GM21619 (cell line): ENCODE results near the gene MEI4.

Experiments
- ATAC-seq: cut with Tn5 transposase; IDR thresholded peaks from one replicate; pipeline ENCODE4 v1.9.1; 2021; ENCODE audit not compliant: unreplicated experiment

Gene MEI4

GRCh38 chr6:77930952-77931351 is 278.1 kb downstream of the MEI4 start:
- ATAC-seq = no peak

DNA sequence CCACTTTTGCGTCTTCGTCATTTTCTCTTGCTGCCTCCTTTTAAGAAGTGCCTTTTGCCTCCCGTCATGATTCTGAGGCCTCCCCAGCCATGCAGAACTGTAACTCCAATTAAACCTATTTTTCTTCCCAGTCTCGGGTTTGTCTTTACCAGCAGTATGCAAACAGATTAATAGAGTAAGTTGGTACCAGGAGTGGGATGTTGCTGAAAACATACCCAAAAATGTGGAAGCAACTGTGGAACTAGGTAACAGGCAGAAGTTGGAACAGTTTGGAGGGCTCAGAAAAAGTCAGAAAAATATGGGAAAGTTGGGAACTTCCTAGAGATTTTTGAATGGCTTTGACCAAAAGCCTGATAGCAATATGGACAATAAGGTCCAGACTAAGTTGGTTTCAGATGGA is 309.2 kb downstream of the MEI4 start:
- no peak for ATAC-seq

DNA sequence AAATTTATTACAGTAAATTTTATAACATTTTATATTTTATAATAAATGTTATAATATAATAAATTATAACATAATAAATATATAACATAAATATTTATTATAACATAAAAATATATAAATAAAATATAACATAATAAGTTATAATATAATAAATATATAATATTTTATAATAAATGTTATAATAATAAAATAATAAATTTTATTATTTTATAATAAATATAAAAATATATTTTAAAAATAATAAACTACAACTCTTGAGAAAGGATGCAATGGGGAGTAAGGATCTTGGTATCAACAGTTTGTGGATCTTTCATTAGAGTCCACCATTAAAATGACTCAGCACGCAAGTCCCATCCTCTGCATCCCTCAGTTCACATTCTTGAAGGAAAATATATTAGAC is 312.6 kb downstream of the MEI4 start:
- ATAC-seq = no peak

GRCh38 chr6:77972334-77972733 is 319.5 kb downstream of the MEI4 start:
- ATAC-seq = no peak
